ENCODE data around the gene KCNE5.
"Not testable (repeated sequence)": the region's sequence is repeated elsewhere in the genome, so short reads cannot be mapped to it uniquely, and the experiment has no call there.

GRCh38 chrX:109671170-109671569 lies 46.2 kb upstream of the KCNE5 start:
- TF ChIP-seq CTCF (conservative IDR thresholded peaks at IDR 0.05; ENCODE audit: low read depth, low read length); EZH2 (IDR thresholded peaks at IDR 0.05; ENCODE audit: borderline replicate concordance, low read depth, low read length, poor library complexity, severe bottlenecking): not testable (repeated sequence)

Data from A673 (cell line).